Ishikawa (cell line): ENCODE data around the gene ETFRF1.

Source experiments
- CEBPB ChIP-seq: IDR thresholded peaks from 2 replicates; pipeline ENCODE4 v1.6.1; 2012
- CREB1 ChIP-seq: IDR thresholded peaks from 2 replicates; pipeline ENCODE4 v1.6.1; 2012; ENCODE audit warnings: low read depth
- EGR1 ChIP-seq: IDR thresholded peaks from 2 replicates; pipeline ENCODE4 v1.6.1; 2012
- EP300 ChIP-seq: IDR thresholded peaks from 2 replicates; pipeline ENCODE4 v1.6.1; 2012; ENCODE audit warnings: borderline replicate concordance
- FOXM1 ChIP-seq: IDR thresholded peaks from 2 replicates; pipeline ENCODE4 v1.6.1; 2012; ENCODE audit warnings: low read depth, borderline replicate concordance
- NFIC ChIP-seq: IDR thresholded peaks from 2 replicates; pipeline ENCODE4 v1.6.1; 2012
- RAD21 ChIP-seq: IDR thresholded peaks from 2 replicates; pipeline ENCODE4 v1.6.1; 2012; ENCODE audit warnings: low read depth
- TAF1 ChIP-seq: IDR thresholded peaks from 2 replicates; pipeline ENCODE4 v1.6.1; 2012; ENCODE audit warnings: low read depth, mild to moderate bottlenecking
- TCF12 ChIP-seq: IDR thresholded peaks from 2 replicates; pipeline ENCODE4 v1.6.1; 2012; ENCODE audit warnings: low read depth
- TEAD4 ChIP-seq: IDR thresholded peaks from 2 replicates; pipeline ENCODE4 v1.6.1; 2012
- YY1 ChIP-seq: IDR thresholded peaks from 2 replicates; pipeline ENCODE4 v1.6.1; 2012; ENCODE audit warnings: low read depth
- ZBTB7A ChIP-seq: IDR thresholded peaks from 2 replicates; pipeline ENCODE4 v1.6.1; 2012; ENCODE audit warnings: low read depth
- TF ChIP-seq, protein P1 (sequence below): IDR thresholded peaks from 2 replicates; pipeline ENCODE4 v1.6.1; 2012
- TF ChIP-seq, protein P2 (sequence below): IDR thresholded peaks from 2 replicates; pipeline ENCODE4 v1.6.1; 2012; ENCODE audit warnings: low read depth, mild to moderate bottlenecking
- TF ChIP-seq, protein P3 (sequence below): IDR thresholded peaks from 2 replicates; pipeline ENCODE4 v1.6.1; 2012

Gene ETFRF1

DNA sequence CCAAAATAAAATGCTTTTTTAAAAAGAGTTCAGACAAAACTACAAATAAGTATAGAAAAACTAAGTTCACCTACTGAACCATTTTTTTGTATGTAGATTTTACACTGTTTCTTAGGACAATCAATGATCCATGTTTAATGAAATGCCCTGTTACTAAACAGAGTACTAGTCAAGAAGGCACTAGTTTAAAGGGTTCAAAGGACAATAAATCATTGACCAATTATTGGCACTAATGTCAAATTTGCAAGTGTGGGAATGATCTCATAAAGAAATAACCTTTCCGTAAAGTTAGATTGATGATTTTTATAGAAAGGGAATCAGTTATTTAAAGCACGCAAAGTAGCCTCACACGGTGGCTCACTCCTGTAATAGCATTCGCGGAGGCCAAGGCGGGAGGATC is 4.2 kb upstream of the ETFRF1 start:
- TF ChIP-seq RAD21 (no peak), ZBTB7A (no peak), CREB1 (no peak), YY1 (no peak), FOXM1 (no peak), TEAD4 (no peak)
- TF ChIP-seq, protein P1, sequence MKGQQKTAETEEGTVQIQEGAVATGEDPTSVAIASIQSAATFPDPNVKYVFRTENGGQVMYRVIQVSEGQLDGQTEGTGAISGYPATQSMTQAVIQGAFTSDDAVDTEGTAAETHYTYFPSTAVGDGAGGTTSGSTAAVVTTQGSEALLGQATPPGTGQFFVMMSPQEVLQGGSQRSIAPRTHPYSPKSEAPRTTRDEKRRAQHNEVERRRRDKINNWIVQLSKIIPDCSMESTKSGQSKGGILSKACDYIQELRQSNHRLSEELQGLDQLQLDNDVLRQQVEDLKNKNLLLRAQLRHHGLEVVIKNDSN: no peak
- TF ChIP-seq, protein P2, sequence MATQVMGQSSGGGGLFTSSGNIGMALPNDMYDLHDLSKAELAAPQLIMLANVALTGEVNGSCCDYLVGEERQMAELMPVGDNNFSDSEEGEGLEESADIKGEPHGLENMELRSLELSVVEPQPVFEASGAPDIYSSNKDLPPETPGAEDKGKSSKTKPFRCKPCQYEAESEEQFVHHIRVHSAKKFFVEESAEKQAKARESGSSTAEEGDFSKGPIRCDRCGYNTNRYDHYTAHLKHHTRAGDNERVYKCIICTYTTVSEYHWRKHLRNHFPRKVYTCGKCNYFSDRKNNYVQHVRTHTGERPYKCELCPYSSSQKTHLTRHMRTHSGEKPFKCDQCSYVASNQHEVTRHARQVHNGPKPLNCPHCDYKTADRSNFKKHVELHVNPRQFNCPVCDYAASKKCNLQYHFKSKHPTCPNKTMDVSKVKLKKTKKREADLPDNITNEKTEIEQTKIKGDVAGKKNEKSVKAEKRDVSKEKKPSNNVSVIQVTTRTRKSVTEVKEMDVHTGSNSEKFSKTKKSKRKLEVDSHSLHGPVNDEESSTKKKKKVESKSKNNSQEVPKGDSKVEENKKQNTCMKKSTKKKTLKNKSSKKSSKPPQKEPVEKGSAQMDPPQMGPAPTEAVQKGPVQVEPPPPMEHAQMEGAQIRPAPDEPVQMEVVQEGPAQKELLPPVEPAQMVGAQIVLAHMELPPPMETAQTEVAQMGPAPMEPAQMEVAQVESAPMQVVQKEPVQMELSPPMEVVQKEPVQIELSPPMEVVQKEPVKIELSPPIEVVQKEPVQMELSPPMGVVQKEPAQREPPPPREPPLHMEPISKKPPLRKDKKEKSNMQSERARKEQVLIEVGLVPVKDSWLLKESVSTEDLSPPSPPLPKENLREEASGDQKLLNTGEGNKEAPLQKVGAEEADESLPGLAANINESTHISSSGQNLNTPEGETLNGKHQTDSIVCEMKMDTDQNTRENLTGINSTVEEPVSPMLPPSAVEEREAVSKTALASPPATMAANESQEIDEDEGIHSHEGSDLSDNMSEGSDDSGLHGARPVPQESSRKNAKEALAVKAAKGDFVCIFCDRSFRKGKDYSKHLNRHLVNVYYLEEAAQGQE: no peak

DNA sequence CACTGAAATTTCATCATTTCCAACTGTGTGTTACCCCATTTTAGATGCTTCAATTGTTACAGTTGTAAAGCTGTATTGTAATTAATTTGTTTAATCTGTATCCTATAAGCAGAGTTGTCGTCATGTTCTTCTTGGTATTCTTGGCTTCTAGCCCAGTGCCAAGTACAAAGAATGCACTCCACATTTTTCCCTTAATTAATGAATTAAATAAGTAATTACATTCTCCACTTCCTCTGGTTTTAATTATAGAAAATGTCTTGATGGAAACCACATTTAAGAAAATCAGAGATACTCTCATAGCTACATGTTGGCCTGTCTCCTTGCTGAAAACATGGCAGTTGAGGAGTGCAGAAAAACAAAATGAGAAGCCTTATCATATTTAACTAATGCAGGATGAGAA is 823 bp upstream of the ETFRF1 start:
- no peak for TF ChIP-seq TAF1
- TF ChIP-seq EP300: no peak
- TF ChIP-seq NFIC: no peak
- TF ChIP-seq RAD21: no peak
- TF ChIP-seq TEAD4: no peak
- no peak for TF ChIP-seq EGR1
- TF ChIP-seq, protein P1: no peak

DNA sequence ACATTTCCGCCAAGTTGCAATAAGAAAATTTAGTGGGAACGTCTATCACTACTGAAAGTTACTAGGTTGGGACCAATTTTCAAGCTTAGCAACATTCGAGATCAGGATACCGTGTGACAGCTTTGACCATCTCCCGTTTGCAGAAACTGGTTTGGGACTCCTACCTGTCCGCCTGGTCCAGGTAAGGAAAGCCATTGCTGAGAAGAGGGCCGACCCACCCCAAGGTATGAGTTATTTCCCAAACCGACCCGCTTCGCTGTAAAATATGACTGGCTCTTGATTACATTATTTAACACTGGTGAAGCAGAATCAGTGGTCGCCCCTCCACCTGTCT is 348 bp upstream of the ETFRF1 start:
- TF ChIP-seq TAF1 (no peak), CREB1 (no peak)
- TF ChIP-seq, protein P3, sequence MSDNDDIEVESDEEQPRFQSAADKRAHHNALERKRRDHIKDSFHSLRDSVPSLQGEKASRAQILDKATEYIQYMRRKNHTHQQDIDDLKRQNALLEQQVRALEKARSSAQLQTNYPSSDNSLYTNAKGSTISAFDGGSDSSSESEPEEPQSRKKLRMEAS: no peak
- TF ChIP-seq, protein P1: no peak

DNA sequence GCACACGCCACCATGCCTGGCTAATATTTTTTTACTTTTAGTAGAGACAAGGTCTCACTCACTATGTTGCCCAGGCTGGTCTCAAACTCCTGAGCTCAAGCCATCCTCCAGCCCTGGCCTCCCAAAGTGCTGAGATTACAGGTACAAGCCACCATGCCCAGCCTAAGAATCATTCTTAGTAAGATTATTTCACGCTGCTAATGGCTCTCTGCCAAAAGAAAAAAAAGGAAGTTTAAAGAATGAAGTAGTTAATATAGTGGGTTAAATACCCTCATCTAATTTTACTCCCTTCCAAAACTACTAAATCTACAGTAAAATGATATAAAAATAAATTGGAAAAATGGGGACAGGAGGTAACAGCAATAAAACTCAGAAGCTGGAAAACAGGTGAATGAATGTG is 2.6 kb downstream of the ETFRF1 start:
- no peak for TF ChIP-seq NFIC
- TF ChIP-seq, protein P1: no peak

DNA sequence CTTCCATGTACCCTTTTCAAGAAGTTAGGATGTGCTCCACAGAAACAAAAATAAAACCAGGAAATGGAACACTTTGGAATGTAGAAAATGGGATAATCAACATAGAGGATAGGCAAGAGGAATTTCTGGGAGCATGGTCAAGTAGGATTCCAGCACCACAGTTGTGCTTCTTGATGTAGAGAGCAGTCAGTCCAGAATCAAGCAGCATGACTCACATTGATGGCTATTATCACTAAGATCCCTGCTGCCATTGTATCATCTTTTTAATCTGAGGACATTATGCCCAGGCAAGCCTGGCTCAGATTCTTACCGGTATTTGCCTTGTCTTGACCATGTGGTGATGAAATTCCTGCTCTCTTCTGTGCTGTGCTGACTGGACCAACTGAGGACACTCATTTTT is 5.7 kb downstream of the ETFRF1 start:
- TF ChIP-seq YY1 (no peak), CREB1 (no peak), TEAD4 (no peak), FOXM1 (no peak), RAD21 (no peak), EP300 (no peak), NFIC (no peak), TAF1 (no peak), ZBTB7A (no peak), EGR1 (no peak), TCF12 (no peak), CEBPB (no peak)
- TF ChIP-seq, protein P3: no peak
- TF ChIP-seq, protein P2: no peak
- TF ChIP-seq, protein P1: no peak

DNA sequence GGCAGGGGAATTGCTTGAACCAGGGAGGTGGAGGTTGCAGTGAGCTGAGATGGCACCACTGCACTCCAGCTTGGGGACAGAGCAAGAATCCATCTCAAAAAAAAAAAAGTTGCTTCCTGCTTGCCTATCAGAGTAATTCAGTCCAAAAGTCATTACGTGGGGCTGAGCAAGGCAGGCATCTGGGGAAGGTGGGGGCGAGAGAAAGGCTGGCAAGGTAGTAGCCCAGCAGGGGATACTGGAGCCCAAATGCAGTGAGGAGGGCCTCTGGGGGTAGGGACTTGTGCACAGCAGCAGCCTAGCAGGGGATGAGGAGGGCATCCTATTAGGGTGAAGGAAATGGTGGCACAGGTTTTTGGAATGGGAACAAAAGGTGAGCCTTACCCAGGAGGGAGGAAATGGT is 7.1 kb downstream of the ETFRF1 start:
- no peak for TF ChIP-seq NFIC
- TF ChIP-seq YY1: no peak
- TF ChIP-seq, protein P2: no peak
- no peak for TF ChIP-seq TAF1
- TF ChIP-seq EGR1: no peak
- TF ChIP-seq ZBTB7A: no peak
